Heart right ventricle (tissue), 16 donors: ENCODE data around the gene RYR1. TPM values are rescaled to one million over a fixed set of nuclear protein-coding genes. Genes with fewer than 3 reads are reported as not detected.
"Not testable (repeated sequence)": the region's sequence is repeated elsewhere in the genome, so short reads cannot be mapped to it uniquely, and the experiment has no call there.

ENCODE experiments used
- ATAC-seq, 8 donors: fragments of 200-7000 bp; cut with Tn5 transposase; one replicate each; pipeline ENCODE4 v1.9.1; 2020; ENCODE audit warnings: mild to moderate bottlenecking in 8 of 8, moderate library complexity in 8 of 8, moderate number of reproducible peaks in 1 of 8
- DNase-seq, 2 donors: peaks; one replicate each; pipeline ENCODE4 v3.0.0-alpha.2; 2020
- H3K27ac ChIP-seq, 10 donors: fragments of 200-600 bp; sonication (generic) in 2 of 10; one replicate each; pipeline versions ENCODE4 v1.5.0 to v1.8.0; 2020 to 2022; ENCODE audit warnings: mild to moderate bottlenecking in 3 of 10
- H3K27me3 ChIP-seq, 7 donors: fragments of 200-600 bp; one replicate each; pipeline ENCODE4 v1.8.0; 2021 to 2022; ENCODE audit warnings: mild to moderate bottlenecking in 2 of 7
- H3K36me3 ChIP-seq, 9 donors: fragments of 200-600 bp; sonication (generic) in 1 of 9; one replicate each; pipeline versions ENCODE4 v1.5.0 to v1.8.0; 2020 to 2022; ENCODE audit warnings: mild to moderate bottlenecking in 2 of 9
- H3K4me1 ChIP-seq, 9 donors: fragments of 200-600 bp; sonication (generic) in 1 of 9; one replicate each; pipeline versions ENCODE4 v1.5.0 to v1.8.0; 2020 to 2022; ENCODE audit warnings: mild to moderate bottlenecking in 4 of 9
- H3K4me3 ChIP-seq, 10 donors: fragments of 200-600 bp; sonication (generic) in 2 of 10; one replicate each; pipeline versions ENCODE4 v1.5.0 to v1.8.0; 2020 to 2022; ENCODE audit warnings: mild to moderate bottlenecking in 7 of 10, moderate library complexity in 2 of 10
- H3K9me3 ChIP-seq, 11 donors: fragments of 200-600 bp in 10 of 11; sonication (generic) in 2 of 11; one replicate each; pipeline versions ENCODE4 v1.5.0 to v1.8.0; 2013 to 2022; ENCODE audit warnings: mild to moderate bottlenecking in 2 of 11, control low read depth in 1 of 11, moderate library complexity in 1 of 11
- WGBS, 2 donors: extraction: QIAGEN DNeasy Blood & Tissue Kit; methylation state at CpG; one replicate each; pipeline ENCODE4 v1.1.7; 2013; ENCODE audit warnings: inconsistent platforms in 1 of 2; 5-methylcytosine and 5-hydroxymethylcytosine counted together
- intact Hi-C, 10 donors: fragments of 100-400 bp; cut with DNase I; formaldehyde crosslinking; loops; one replicate each; pipeline versions ENCODE4 v1.11.1 to v1.14.2; 2022
- polyA plus RNA-seq, 2 donors: library from polyadenylated mRNA; stranded (reverse); fragments of 200-250 nt; gene quantifications; one replicate each; pipeline ENCODE4 v1.2.3, GENCODE V29; 2013
- total RNA-seq, 10 donors: library from RNA; stranded (reverse); fragmentation: NEBNext Ultra II Directional in 3 of 10; extraction: Animal tissue kit (Norgen Biotek cat#: 25700) in 3 of 10; gene quantifications; one replicate each; pipeline versions ENCODE4 v1.2.1 to v1.2.4, GENCODE V29; 2021 to 2023
- TF ChIP-seq, protein P1 (sequence below), 9 donors: fragments of 200-600 bp; sonication (generic) in 2 of 9; IDR thresholded peaks; one replicate each; pipeline versions ENCODE4 v1.5.0 to v1.8.0; 2021 to 2022; ENCODE audit warnings: antibody characterized with exemption in 9 of 9, mild to moderate bottlenecking in 5 of 9, moderate library complexity in 1 of 9
- donor health status: Arrhythmogenic right ventricular cardiomyopathy.
- donor health status: ischemic (EF 13 %, LVEDD 7.1; RV severe dilation, severe dysfunction).
- donor health status: healthy with polysubstance abuse.
- donor health status: DM: no; HTN: yes; CAD: no.
- donor health status: DM: no; HTN: no; CAD: no.
- donor health status: ischemic (EF 25% LVEDD 6.9; RV normal size, moderate dysfunction).
- donor health status: ischemic (EF 25% LVEDD 5.7; RV mildly dilated, moderate dysfunction).
- donor health status: healthy.
- donor health status: DM: yes; HTN: yes; CAD: no.
- donor health status: Ischemic cardiomyopathy.
- donor health status: ischemic (EF 35%, LVEDD 5.7; RV mildly dilated, moderate dysfunction).
- donor health status: nonischemic (EF 11% LVEDD 7.7; RV severe dilation, severe dysfunction).
- donor health status: DM: yes; HTN: yes; CAD: no.
- donor health status: PGD.
- donor health status: ischemic (EF 29% LVEDD 5.4; RV normal size, mild dysfunction).
- donor health status: nonischemic (EF 23%, LVEDD 6.1; RV moderate dilation, normal function).

The RYR1 gene
- total and polyA plus RNA-seq, 12 donors = 0.20 to 1.7 (median 0.74) TPM

DNA sequence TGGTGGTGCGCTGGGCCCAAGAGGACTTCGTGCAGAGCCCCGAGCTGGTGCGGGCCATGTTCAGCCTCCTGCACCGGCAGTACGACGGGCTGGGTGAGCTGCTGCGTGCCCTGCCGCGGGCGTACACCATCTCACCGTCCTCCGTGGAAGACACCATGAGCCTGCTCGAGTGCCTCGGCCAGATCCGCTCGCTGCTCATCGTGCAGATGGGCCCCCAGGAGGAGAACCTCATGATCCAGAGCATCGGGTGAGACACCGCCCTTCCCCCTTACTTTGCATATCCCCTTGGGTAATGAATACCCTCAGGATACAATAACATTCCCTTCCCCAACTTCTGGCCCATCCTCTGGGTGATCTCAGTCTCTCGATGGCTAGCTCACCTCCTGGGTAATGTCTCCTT is 60.9 kb downstream of the RYR1 start:
- WGBS, 2 donors = 85 to 89% methylated on average over 20 to 21 of the region's 21 CpGs
- Histone ChIP-seq H3K4me1 (no peaks in the 10 kb centered on the region), H3K27me3 (peaks cover 0 to 10% (median 0%) of the 10 kb centered on the region in 7 donors), H3K36me3 (no peaks in the 10 kb centered on the region), H3K4me3 (no peak overlapping the region), H3K27ac (no peak overlapping the region), H3K9me3 (peaks cover 0 to 18% (median 0%) of the 10 kb centered on the region in 11 donors)
- no peak for DNase-seq
- intact Hi-C loops = no loop called here
- ATAC-seq = no peak
- TF ChIP-seq, protein P1, sequence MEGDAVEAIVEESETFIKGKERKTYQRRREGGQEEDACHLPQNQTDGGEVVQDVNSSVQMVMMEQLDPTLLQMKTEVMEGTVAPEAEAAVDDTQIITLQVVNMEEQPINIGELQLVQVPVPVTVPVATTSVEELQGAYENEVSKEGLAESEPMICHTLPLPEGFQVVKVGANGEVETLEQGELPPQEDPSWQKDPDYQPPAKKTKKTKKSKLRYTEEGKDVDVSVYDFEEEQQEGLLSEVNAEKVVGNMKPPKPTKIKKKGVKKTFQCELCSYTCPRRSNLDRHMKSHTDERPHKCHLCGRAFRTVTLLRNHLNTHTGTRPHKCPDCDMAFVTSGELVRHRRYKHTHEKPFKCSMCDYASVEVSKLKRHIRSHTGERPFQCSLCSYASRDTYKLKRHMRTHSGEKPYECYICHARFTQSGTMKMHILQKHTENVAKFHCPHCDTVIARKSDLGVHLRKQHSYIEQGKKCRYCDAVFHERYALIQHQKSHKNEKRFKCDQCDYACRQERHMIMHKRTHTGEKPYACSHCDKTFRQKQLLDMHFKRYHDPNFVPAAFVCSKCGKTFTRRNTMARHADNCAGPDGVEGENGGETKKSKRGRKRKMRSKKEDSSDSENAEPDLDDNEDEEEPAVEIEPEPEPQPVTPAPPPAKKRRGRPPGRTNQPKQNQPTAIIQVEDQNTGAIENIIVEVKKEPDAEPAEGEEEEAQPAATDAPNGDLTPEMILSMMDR (IDR thresholded peaks at IDR 0.05) = no peak

DNA sequence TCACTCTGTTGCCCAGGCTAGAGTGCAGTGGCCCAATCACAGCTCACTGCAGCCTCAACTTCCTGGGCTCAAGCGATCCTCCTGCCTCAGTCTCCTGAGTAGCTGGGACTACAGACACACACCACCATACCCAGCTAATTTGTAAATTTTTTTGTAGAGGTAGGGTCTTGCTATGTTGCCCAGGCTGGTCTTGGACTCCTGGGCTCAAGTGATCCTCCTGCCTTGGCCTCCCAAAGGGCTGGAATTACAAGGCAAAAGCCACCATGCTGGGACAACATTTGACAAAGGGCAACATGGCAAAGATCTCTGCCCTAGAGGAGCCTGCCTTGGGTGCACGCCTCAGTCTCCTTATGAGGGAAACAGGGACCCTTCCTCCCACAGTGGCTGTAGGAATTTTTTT is 61.9 kb downstream of the RYR1 start:
- intact Hi-C loops, H3K27me3 ChIP-seq, H3K4me1 ChIP-seq, DNase-seq, H3K36me3 ChIP-seq, H3K4me3 ChIP-seq, H3K27ac ChIP-seq, ATAC-seq: not testable (repeated sequence)
- peaks cover 0 to 17% (median 0%) of the 10 kb centered on the region in 11 donors for H3K9me3 ChIP-seq
- 98% methylated on average over 2 of the region's 2 CpGs for WGBS, 2 donors

DNA sequence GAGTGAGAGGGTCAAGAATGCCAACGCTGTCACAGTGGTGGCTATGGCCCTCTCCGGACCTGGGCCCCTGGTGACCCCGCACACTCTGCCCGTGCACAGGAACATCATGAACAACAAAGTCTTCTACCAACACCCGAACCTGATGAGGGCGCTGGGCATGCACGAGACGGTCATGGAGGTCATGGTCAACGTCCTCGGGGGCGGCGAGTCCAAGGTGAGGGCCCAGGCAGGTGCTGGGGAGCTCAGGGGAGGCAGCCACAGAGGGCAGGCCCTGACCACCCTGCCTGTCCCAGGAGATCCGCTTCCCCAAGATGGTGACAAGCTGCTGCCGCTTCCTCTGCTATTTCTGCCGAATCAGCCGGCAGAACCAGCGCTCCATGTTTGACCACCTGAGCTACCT is 62.6 kb downstream of the RYR1 start:
- no peak overlapping the region for H3K27ac ChIP-seq

DNA sequence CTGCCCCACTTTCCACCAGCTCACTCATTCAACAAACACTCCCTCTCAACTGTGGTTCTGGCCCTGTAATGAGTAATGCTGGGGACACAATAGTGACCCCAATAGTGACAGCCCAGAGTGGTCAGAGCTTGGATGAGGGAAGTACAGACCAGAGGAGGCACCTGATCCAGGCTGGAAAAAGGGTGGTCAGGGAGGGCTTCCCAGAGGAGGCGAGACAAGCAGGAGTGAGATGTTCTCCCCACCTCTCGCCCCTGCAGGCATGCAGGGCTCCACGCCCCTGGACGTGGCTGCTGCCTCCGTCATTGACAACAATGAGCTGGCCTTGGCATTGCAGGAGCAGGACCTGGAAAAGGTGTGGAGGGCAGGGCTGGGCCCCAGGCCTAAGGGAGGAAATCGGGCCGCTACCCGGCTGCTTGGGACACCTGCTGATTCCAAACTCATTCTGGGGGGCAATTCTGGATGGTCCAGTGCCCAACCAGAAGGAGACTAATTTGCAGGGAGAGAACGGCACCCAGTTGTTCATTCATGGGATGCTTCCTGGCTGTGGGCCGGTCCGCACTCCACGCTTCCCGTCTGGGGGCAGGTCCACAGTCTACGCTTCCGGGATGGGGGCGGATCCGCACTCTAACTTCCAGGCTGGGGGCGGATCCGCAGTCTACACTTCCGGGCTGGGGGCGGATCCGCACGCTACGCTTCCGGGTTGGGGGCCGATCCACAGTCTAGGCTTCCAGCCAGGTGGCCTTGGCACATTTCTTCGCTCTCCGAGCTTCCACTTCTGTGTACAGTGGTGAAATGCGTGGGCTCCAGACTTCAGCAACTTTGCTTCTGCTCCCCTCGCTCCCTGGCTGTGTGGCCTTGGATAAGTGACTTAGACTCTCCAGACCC is 63.4 kb downstream of the RYR1 start:
- peak; percentile 24 to 44 for DNase-seq
- H3K36me3 ChIP-seq = no peaks in the 10 kb centered on the region
- no peak overlapping the region for H3K27ac ChIP-seq
- peaks cover 0 to 3% (median 0%) of the 10 kb centered on the region in 11 donors for H3K9me3 ChIP-seq
- ATAC-seq = peak in 7 of 8 donors; percentile 37 to 80 (median 63)
- no peaks in the 10 kb centered on the region for H3K4me1 ChIP-seq
- WGBS, 2 donors = 71 to 78% methylated on average over 30 of the region's 30 CpGs
- TF ChIP-seq, protein P1 (IDR thresholded peaks at IDR 0.05) = no peak
- H3K27me3 ChIP-seq = peaks cover 0 to 4% (median 0%) of the 10 kb centered on the region in 7 donors
- intact Hi-C loops = no loop called here
- H3K4me3 ChIP-seq = peak overlapping the region in 1 of 10 donors; percentile 11

More for the DNA sequence above, 62.6 kb downstream of the RYR1 start:
- Histone ChIP-seq H3K4me3 (no peak overlapping the region), H3K9me3 (peaks cover 0 to 10% (median 0%) of the 10 kb centered on the region in 11 donors), H3K27me3 (no peaks in the 10 kb centered on the region), H3K4me1 (no peaks in the 10 kb centered on the region), H3K36me3 (no peaks in the 10 kb centered on the region)
- TF ChIP-seq, protein P1 (IDR thresholded peaks at IDR 0.05) = no peak
- DNase-seq = no peak
- intact Hi-C loops = no loop called here
- ATAC-seq = no peak
- 90 to 91% methylated on average over 17 of the region's 17 CpGs for WGBS, 2 donors

DNA sequence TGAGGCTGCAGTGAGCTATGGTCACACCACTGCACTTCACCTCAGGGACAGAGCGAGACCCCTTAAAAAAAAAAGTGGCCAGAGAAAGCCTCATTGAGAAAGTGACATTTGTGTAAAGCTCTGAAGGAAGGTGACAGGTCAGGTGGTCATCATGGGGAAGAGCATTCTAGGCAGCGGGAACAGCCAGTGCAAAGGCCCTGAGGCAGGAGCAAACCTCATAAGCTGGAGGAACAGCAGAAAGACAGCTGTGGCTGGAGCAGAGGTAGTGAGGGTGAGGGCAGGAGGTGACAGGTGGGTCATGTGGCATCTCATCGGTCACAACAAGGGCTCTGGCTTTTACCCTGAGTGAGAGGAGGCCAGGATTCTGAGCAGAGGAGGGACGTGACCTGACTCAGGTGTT is 64.4 kb downstream of the RYR1 start:
- TF ChIP-seq, protein P1 (IDR thresholded peaks at IDR 0.05) = no peak
- Histone ChIP-seq H3K36me3 (no peaks in the 10 kb centered on the region), H3K9me3 (no peaks in the 10 kb centered on the region), H3K27ac (no peak overlapping the region), H3K27me3 (peaks cover 0 to 6% (median 0%) of the 10 kb centered on the region in 7 donors), H3K4me1 (no peaks in the 10 kb centered on the region), H3K4me3 (no peak overlapping the region)
- ATAC-seq (no peak), DNase-seq (no peak)
- intact Hi-C loops = no loop called here
- 85 to 94% methylated on average over 4 of the region's 4 CpGs for WGBS, 2 donors
